Adrenal gland (tissue), 12 donors: ENCODE measurements around the gene INO80. TPM values are rescaled to one million over a fixed set of nuclear protein-coding genes. Genes with fewer than 3 reads are reported as not detected.

Experiments used
- DNase-seq, 7 donors: peaks; one replicate each; pipeline ENCODE4 v3.0.0-alpha.2; 2019 to 2020
- H3K27ac ChIP-seq, 5 donors: fragments of 200-600 bp; sonication (generic) in 4 of 5; 1 replicate in 3 of 5; 2 replicates in 2 of 5; pipeline versions ENCODE4 v1.5.1 to v1.8.0; 2016 to 2020; ENCODE audit warnings: mild to moderate bottlenecking in 1 of 5
- H3K27me3 ChIP-seq: fragments of 200-600 bp; 2 replicates; pipeline ENCODE4 v1.8.0; 2021
- H3K36me3 ChIP-seq, 2 donors: fragments of 200-600 bp; replicated peaks in 1 of 2; 1 replicate in 1 of 2; 2 replicates in 1 of 2; pipeline versions ENCODE4 v1.5.1 to v1.8.0; 2018 to 2022
- H3K4me1 ChIP-seq, 2 donors: fragments of 200-600 bp; replicated peaks in 1 of 2; 1 replicate in 1 of 2; 2 replicates in 1 of 2; pipeline versions ENCODE4 v1.5.1 to v1.8.0; 2018 to 2021
- H3K4me3 ChIP-seq, 4 donors: fragments of 200-600 bp; sonication (generic) in 3 of 4; one replicate each; pipeline ENCODE4 v1.5.1; 2016 to 2018
- H3K9me3 ChIP-seq, 3 donors: fragments of 200-600 bp; sonication (generic) in 1 of 3; replicated peaks in 1 of 3; 1 replicate in 2 of 3; 2 replicates in 1 of 3; pipeline versions ENCODE4 v1.5.1 to v1.8.0; 2016 to 2021
- POLR2A ChIP-seq, 2 donors: fragments of 450-650 bp; IDR thresholded peaks; one replicate each; pipeline ENCODE4 v1.6.1; 2017; ENCODE audit warnings: antibody characterized with exemption in 2 of 2, mild to moderate bottlenecking in 2 of 2, moderate library complexity in 1 of 2
- WGBS, 4 donors: extraction: QIAGEN DNeasy Blood & Tissue Kit in 2 of 4; methylation state at CpG; one replicate each; pipeline versions ENCODE4 v1.1.5 to v1.1.7; 2013 to 2017; 5-methylcytosine and 5-hydroxymethylcytosine counted together
- intact Hi-C, 2 donors: fragments of 100-400 bp; cut with DNase I; formaldehyde crosslinking; loops; one replicate each; pipeline versions ENCODE4 v1.14.1 to v1.15.0; 2022 to 2023
- polyA plus RNA-seq, 3 donors: library from polyadenylated mRNA; stranded (reverse); fragments of 200-250 nt in 2 of 3; fragments of 350-450 nt in 1 of 3; fragmentation: Illumina TruSeq in 1 of 3; extraction: RNeasy Lipid Tissue Mini Kit (QIAGEN cat#74804) in 1 of 3; gene quantifications; one replicate each; pipeline ENCODE4 v1.2.3, GENCODE V29; 2013 to 2014
- total RNA-seq, 9 donors: library from RNA; depleted of rRNA in 4 of 9; stranded (reverse); fragments of >200 nt in 4 of 9; fragments of 120-200 nt in 1 of 9; fragmentation: NEBNext Ultra II Directional in 1 of 9; extraction: Animal tissue kit (Norgen Biotek cat#: 25700) in 1 of 9; gene quantifications; one replicate each; pipeline versions ENCODE4 v1.1.0 to v1.2.4, GENCODE V29; 2013 to 2023
- TF ChIP-seq, protein P1 (sequence below), 6 experiments: fragments of 450-650 bp in 4 of 6; fragments of 200-600 bp in 2 of 6; sonication (generic) in 1 of 6; IDR thresholded peaks; 1 replicate in 5 of 6; 2 replicates in 1 of 6; pipeline versions ENCODE4 v1.5.1 to v1.8.0; 2016 to 2021; ENCODE audit warnings: antibody characterized with exemption in 6 of 6, mild to moderate bottlenecking in 2 of 6, moderate library complexity in 1 of 6
- donor health status: healthy with polysubstance abuse.
- donor health status: Bipolar disorder and iron deficiency.
- donor health status: DM: yes; HTN: yes; CAD: no.
- donor health status: DM: no; HTN: no; CAD: no.
- donor health status: DM: no; HTN: no; CAD: no.
- donor health status: DM: yes; HTN: yes; CAD: no.

INO80 gene
- total and polyA plus RNA-seq, 12 donors: 5.4 to 25.0 (median 17.7) TPM

DNA sequence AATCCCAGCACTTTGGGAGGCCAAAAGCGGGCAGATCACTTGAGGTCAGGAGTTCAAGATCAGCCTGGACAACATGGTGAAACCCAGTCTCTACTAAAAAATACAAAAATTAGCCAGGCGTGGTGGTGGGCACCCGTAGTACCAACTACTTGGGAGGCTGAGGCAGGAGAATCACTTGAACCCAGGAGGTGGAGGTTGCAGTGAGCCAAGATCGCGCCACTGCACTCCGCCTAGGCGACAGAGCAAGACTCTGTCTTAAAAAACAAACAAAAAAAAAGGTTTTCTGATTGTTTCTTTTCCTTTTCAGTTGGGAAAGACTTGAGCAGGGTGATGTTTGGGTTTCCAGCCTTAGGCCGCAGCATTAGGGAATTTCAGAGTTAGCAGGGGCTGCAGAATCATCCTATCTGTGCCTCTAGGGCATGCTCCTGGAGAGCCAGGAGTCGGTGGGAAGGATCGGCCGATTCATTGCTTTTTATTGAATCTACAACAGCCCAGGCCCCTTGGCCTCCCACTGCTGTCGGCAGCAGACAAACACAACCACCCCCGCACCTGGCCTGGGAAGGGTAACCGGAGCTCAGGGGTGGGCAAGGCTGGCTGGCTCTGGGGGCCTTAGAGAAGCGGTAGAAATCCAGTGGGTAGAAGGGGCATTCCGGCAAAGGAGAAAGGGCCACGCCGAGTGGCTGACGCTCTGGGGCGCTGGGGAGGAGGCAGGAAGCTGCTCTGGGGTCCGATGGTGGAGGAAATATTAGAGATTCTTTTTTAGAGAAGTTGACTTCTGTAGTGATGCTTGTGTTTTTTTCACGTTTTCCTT lies 156.5 kb downstream of the INO80 start:
- H3K27me3 ChIP-seq: no peaks in the 10 kb centered on the region
- intact Hi-C loops: no loop called here
- H3K36me3 ChIP-seq: no peaks in the 10 kb centered on the region
- TF ChIP-seq, protein P1, sequence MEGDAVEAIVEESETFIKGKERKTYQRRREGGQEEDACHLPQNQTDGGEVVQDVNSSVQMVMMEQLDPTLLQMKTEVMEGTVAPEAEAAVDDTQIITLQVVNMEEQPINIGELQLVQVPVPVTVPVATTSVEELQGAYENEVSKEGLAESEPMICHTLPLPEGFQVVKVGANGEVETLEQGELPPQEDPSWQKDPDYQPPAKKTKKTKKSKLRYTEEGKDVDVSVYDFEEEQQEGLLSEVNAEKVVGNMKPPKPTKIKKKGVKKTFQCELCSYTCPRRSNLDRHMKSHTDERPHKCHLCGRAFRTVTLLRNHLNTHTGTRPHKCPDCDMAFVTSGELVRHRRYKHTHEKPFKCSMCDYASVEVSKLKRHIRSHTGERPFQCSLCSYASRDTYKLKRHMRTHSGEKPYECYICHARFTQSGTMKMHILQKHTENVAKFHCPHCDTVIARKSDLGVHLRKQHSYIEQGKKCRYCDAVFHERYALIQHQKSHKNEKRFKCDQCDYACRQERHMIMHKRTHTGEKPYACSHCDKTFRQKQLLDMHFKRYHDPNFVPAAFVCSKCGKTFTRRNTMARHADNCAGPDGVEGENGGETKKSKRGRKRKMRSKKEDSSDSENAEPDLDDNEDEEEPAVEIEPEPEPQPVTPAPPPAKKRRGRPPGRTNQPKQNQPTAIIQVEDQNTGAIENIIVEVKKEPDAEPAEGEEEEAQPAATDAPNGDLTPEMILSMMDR (IDR thresholded peaks at IDR 0.05): no peak
- TF ChIP-seq POLR2A (IDR thresholded peaks at IDR 0.05): no peak
- no peak overlapping the region for H3K4me3 ChIP-seq
- H3K27ac ChIP-seq: no peak overlapping the region
- H3K4me1 ChIP-seq: no peaks in the 10 kb centered on the region
- DNase-seq: no peak
- H3K9me3 ChIP-seq: no peaks in the 10 kb centered on the region
- WGBS, 4 donors: 81 to 85% (median 81%) methylated on average over 22 of the region's 22 CpGs

DNA sequence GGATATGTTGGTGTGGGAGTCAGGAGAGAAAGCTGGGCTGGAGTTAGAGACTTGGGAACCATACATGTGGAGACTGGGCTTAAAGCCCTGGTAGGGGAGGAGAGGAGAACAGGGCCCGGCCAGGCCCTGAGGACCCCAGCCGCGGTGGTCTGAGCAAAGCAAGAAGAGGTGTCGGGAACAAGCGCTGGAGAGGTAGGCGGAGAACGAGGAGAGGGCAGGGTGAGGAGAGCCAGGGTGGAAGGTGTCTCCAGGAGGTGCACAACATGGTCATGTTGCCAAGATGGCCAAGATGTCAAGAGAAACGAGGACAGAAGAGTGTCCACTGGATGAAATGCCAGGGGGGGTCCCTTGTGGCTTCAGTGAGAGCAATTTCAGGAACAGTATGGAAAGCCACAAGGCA lies 157.4 kb downstream of the INO80 start:
- Histone ChIP-seq H3K9me3 (no peaks in the 10 kb centered on the region), H3K27ac (no peak overlapping the region), H3K4me3 (no peak overlapping the region), H3K27me3 (no peaks in the 10 kb centered on the region), H3K4me1 (peaks cover 0 to 5% of the 10 kb centered on the region in 2 donors), H3K36me3 (no peaks in the 10 kb centered on the region)
- WGBS, 4 donors: 86 to 94% (median 89%) methylated on average over 7 to 8 of the region's 8 CpGs
- DNase-seq: no peak
- intact Hi-C loops: no loop called here
- TF ChIP-seq POLR2A (IDR thresholded peaks at IDR 0.05): no peak
- TF ChIP-seq, protein P1 (IDR thresholded peaks at IDR 0.05): no peak

DNA sequence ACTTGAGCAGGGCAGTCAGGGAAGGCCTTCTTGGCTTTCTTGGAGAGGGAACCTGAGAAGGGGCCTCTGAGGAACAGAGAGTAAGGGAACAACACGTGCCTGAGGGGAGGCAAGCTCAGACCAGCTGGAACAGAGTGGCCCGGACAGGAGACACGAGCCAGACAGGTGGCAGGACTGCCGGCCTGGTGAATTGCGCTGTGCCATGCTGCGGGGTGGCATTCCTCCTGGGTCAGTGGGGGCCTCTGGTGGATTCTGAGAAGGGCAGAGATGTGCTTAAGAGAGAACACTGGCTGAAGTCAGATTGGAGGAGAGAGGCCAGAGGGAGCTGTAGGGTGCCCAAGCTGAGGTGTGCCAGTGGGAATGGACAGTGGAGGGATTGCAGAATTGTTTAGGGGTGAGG lies 157.9 kb downstream of the INO80 start:
- Histone ChIP-seq H3K27me3 (no peaks in the 10 kb centered on the region), H3K36me3 (no peaks in the 10 kb centered on the region), H3K27ac (no peak overlapping the region), H3K4me1 (peaks cover 0 to 7% of the 10 kb centered on the region in 2 donors), H3K9me3 (no peaks in the 10 kb centered on the region), H3K4me3 (no peak overlapping the region)
- intact Hi-C loops: no loop called here
- 87 to 96% (median 91%) methylated on average over 6 of the region's 6 CpGs for WGBS, 4 donors
- TF ChIP-seq, protein P1 (IDR thresholded peaks at IDR 0.05): no peak
- no peak for TF ChIP-seq POLR2A (IDR thresholded peaks at IDR 0.05)
- DNase-seq: no peak

DNA sequence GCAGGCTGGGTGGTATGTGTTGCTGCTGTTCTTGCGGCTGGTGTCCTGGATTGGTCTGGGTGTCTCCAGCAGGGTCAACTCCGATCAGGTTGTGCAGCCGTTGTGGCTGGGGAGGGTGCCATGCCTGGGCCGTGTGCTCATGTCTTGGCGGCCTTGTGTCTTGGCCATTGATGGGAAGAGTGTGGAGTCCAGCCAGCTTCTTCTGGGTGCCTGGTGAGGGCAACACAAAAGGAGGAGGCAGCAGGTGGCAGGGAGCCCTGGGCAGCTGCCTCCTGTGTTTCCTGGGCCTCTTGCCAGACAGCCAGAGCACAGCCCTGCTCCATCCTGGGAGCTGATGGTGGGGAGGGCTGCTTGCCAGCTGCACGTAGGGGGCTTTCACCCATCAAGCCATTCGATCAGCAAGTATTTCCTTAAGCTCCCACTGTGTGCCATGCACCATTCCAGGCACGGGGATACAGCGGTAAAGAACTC lies 158.5 kb downstream of the INO80 start:
- Histone ChIP-seq H3K27ac (no peak overlapping the region), H3K36me3 (no peaks in the 10 kb centered on the region), H3K4me1 (peaks cover 2 to 11% of the 10 kb centered on the region in 2 donors), H3K4me3 (no peak overlapping the region), H3K27me3 (no peaks in the 10 kb centered on the region), H3K9me3 (no peaks in the 10 kb centered on the region)
- peak in 5 of 7 donors; percentile 36 to 64 (median 46) for DNase-seq
- intact Hi-C loops: no loop called here
- WGBS, 4 donors: 67 to 77% (median 75%) methylated on average over 5 to 9 of the region's 9 CpGs
- TF ChIP-seq POLR2A (IDR thresholded peaks at IDR 0.05): no peak
- TF ChIP-seq, protein P1 (IDR thresholded peaks at IDR 0.05): no peak
